GM19324 (cell line): Measurements from ENCODE around the gene FBXL19.
A peak's percentile ranks its signal among the peaks of the same experiment; 100 is the strongest.

Experiments used
- ATAC-seq: cut with Tn5 transposase; IDR thresholded peaks from one replicate; pipeline ENCODE4 v1.9.1; 2021; ENCODE audit warnings: mild to moderate bottlenecking, moderate library complexity; ENCODE audit not compliant: unreplicated experiment, low FRiP score

FBXL19 gene

GRCh38 chr16:30983898-30984610 lies 60.7 kb downstream of the FBXL19 start:
- ATAC-seq, result no peak

GRCh38 chr16:30984669-30985400 lies 61.5 kb downstream of the FBXL19 start, which contains the start of gene HSD3B7:
Gene HSD3B7, plus strand, starts transcription at chr16:30985207. Its CDS starts 452 bp downstream, at chr16:30985659.
- no peak for ATAC-seq

- ATAC-seq, result no peak
Observed at GRCh38 chr16:30985401-30986128, 62.2 kb downstream of the FBXL19 start.

- ATAC-seq, result no peak
Observed at GRCh38 chr16:30986129-30986991, 63.0 kb downstream of the FBXL19 start.

GRCh38 chr16:30987581-30988190 lies 64.3 kb downstream of the FBXL19 start:
- ATAC-seq, result no peak

- ATAC-seq, result no peak
Observed at GRCh38 chr16:30989469-30990047, 66.2 kb downstream of the FBXL19 start.

- ATAC-seq, result no peak
Observed at GRCh38 chr16:30990105-30990504, 66.7 kb downstream of the FBXL19 start.

- ATAC-seq, result no peak
Observed at GRCh38 chr16:30991052-30991451, 67.7 kb downstream of the FBXL19 start.

GRCh38 chr16:30992276-30992780 lies 69.0 kb downstream of the FBXL19 start:
- ATAC-seq, result no peak

- no peak for ATAC-seq
Observed at GRCh38 chr16:30992931-30993816, 69.8 kb downstream of the FBXL19 start.

- ATAC-seq, result no peak
Observed at GRCh38 chr16:30995927-30996323, 72.6 kb downstream of the FBXL19 start.

- peak; percentile 8 for ATAC-seq
Observed at GRCh38 chr16:30996324-30996984, 73.1 kb downstream of the FBXL19 start.

GRCh38 chr16:30996985-30997724 lies 73.8 kb downstream of the FBXL19 start:
- peak; percentile 73 for ATAC-seq

- no peak for ATAC-seq
Observed at GRCh38 chr16:30997725-30998711, 74.6 kb downstream of the FBXL19 start.
